ENCODE measurements around the gene DNAH12.
"Not testable (repeated sequence)": the region's sequence is repeated elsewhere in the genome, so short reads cannot be mapped to it uniquely, and the experiment has no call there.

DNAH12 gene

DNA sequence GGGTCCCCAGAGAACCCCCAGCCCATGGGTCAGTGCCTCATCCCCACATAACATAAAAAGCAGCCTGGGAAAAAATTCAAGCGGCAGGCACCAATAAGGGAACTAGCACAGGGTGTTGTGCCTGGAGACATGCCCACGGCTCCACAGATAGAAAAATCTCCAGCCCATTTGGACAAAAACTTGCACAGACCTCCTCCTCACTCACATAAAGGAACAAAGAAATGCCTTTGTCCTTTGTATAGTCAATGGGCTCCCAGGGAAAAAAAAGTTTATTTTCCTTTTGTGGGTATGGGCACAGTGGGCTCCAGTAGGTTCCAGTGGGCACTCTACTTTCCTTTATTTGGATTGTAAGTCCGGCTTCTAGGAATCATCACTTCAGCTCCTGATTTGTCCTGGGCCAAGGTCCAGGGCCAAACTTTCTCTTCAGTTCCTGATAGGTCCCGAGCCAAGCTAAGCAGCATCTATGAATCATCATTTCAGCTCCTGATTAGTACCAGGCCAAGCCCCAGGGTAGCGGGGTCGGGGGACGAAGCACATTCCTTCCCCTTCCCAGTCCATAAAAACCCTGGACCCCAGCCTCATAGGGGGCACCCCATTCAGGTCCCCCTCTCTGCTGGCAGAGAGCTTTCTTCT lies 1.6 kb upstream of the DNAH12 start:
- no peak for FAIRE-seq

GRCh38 chr3:57538465-57538864 lies 5.7 kb downstream of the DNAH12 start:
- no peak for FAIRE-seq

More for the DNA sequence above, 1.6 kb upstream of the DNAH12 start:
- no peak for DNase-seq (ENCODE audit: insufficient read length, low spot score)

DNA sequence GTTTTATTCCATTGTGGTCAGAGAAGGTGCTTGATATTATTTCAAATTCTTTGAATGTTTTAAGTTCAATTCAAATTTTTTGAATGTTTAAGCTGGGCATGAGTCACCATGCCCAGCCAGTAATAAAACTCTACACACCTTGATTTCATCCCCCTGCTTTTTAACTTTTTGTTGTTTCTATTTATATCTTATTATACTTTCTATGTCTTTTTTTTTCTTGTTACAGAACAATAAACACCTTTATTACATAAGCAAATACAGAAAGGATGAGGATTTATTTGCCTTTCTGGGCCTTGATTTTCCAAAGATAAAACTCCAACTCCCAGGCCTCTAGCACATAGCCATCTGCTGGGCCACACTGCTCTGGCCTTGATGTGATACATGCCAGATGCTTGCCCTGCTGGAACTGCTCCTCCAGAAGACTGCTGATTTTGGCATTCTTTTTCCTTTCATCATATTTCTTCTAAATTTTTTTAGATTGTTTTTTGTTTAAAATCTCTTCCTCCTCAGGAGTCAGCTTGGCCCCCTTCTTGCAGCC lies 14.0 kb downstream of the DNAH12 start:
- no peak for FAIRE-seq
- no peak for DNase-seq (ENCODE audit: insufficient read length, low spot score)

More at GRCh38 chr3:57538465-57538864, 5.7 kb downstream of the DNAH12 start:
- DNase-seq (ENCODE audit: insufficient read length, low spot score): no peak

- DNase-seq (ENCODE audit: insufficient read length, low spot score) (no peak), FAIRE-seq (no peak)
Observed at GRCh38 chr3:57518276-57518915, 25.7 kb downstream of the DNAH12 start.

DNA sequence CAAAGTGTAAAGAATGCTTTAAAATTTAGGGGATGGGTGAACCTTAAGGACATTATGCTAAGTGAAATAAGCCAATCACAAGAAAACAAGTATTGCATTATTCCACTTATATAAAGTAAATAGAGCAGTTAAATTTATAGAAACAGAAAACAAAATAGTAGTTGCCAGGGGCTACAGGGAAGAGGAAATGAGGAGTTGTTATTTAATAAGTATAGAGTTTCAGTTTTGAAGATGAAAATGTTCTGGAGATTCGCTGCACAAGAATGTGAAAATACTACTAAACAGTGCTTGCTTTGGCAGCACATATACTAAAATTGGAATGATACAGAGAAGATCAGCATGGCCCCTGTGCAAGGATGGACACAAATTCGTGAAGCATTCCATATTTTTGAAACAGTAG lies 32.0 kb downstream of the DNAH12 start:
- DNase-seq (ENCODE audit: insufficient read length, low spot score) (no peak), FAIRE-seq (no peak)

- no peak for DNase-seq (ENCODE audit: insufficient read length, low spot score)
- no peak for FAIRE-seq
Observed at GRCh38 chr3:57505901-57506300, 38.2 kb downstream of the DNAH12 start.

DNA sequence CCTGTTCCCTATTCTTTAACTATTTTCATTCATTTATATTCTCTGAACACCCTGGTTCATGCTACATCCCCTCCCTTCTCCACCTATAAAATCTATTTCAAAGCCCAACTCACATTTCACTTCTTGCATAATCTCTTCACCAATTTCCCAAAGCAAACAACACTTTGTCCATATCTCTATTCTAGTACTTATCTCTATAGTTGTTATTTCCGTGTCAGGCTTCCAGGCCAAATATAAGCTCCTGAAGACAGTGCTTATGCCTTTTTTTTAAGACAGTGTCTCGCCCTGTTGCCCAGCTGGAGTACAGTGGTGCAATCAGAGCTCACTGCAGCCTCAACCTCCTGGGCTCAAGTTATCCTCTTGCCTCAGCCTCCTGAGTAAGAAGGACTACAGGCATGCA lies 43.6 kb downstream of the DNAH12 start:
- DNase-seq (ENCODE audit: insufficient read length, low spot score) (no peak), FAIRE-seq (no peak)

GRCh38 chr3:57497904-57498303 lies 46.2 kb downstream of the DNAH12 start:
- FAIRE-seq: no peak
- no peak for DNase-seq (ENCODE audit: insufficient read length, low spot score)

GRCh38 chr3:57484563-57484962 lies 59.6 kb downstream of the DNAH12 start:
- FAIRE-seq: no peak
- DNase-seq (ENCODE audit: insufficient read length, low spot score): no peak

DNA sequence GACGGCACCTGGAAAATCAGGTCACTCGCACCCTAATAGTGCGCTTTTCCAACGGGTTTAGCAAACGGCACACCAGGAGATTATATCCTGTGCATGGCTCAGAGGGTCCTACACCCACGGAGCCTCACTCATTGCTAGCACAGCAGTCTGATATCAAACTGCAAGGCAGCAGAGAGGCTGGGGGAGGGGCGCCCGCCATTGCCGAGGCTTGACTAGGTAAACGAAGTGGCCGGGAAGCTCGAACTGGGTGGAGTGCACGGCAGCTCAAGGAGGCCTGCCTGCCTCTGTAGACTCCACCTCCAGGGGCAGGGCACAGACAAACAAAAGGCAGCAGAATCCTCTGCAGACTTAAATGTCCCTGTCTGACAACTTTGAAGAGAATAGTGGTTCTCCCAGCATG lies 67.0 kb downstream of the DNAH12 start:
- FAIRE-seq: not testable (repeated sequence)

GRCh38 chr3:57464801-57465200 lies 79.3 kb downstream of the DNAH12 start:
- no peak for DNase-seq (ENCODE audit: insufficient read length, low spot score)

More for the DNA sequence above, 67.0 kb downstream of the DNAH12 start:
- DNase-seq (ENCODE audit: insufficient read length, low spot score): not testable (repeated sequence)

DNA sequence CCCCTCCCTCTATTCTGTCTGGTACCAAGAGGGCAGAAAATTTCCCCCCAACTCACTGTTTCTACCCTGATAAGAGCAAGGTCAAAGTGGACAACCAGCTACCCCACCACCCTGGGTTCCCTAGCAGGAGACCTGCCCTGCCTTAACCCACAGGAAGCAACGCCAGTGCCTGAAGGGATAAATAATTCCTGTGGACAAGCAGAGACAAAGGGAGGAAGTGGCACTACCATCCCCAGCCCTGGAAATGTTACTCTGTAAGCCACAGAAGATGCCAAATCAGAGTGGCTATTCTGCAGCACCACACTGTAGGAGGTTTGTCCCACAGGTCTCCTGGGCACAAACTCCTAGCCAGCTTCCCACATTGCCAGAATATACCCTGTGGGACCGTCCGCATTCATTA lies 80.1 kb downstream of the DNAH12 start:
- FAIRE-seq: no peak
- no peak for DNase-seq (ENCODE audit: insufficient read length, low spot score)

More at GRCh38 chr3:57464801-57465200, 79.3 kb downstream of the DNAH12 start:
- FAIRE-seq: no peak

- DNase-seq (ENCODE audit: insufficient read length, low spot score): no peak
- FAIRE-seq: no peak
Observed at GRCh38 chr3:57451150-57451846, 92.8 kb downstream of the DNAH12 start.

DNA sequence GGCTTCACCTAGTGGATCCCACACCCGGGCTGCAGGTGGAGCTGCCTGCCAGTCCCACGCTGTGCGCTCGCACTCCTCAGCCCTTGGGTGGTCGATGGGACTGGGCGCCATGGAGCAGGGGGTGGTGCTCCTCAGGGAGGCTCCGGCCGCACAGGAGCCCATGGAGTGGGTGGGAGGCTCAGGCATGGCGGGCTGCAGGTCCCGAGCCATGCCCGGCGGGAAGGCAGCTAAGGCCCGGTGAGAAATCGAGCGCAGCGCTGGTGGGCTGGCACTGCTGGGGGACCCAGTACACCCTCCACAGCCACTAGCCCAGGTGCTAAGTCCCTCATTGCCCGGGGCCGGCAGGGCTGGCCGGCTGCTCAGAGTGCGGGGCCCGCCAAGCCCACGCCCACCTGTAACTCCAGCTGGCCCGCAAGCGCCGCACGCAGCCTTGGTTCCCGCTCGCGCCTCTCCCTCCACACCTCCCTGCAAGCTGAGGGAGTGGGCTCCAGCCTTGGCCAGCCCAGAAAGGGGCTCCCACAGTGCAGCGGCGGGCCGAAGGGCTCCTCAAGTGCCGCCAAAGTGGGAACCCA lies 94.8 kb downstream of the DNAH12 start:
- FAIRE-seq; DNase-seq (ENCODE audit: insufficient read length, low spot score): not testable (repeated sequence)

GRCh38 chr3:57448489-57448888 lies 95.7 kb downstream of the DNAH12 start:
- FAIRE-seq; DNase-seq (ENCODE audit: insufficient read length, low spot score): not testable (repeated sequence)

DNA sequence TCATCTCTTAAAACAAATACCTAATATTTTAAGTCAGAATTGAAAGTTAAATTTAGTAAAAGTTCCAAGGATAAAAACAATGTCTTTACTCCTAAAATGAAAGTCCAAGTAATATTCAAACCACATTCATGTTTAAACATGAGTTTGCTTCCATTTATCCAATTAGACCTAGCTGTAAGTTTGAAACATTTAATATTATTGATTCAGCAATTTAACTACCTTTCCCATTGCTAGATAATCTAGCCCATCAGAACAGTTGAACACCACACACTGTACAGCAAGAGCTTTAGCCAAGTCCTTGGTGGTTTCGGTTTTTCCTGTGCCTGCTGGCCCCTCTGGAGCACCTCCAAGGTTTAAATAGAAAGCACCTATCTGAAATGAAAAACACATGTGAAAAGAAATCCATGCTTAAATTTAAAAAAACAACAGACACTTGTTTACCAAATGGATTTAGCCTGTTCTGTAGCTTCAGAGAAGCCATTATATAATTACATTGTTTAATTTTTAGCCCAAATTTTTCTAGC lies 97.8 kb downstream of the DNAH12 start:
- FAIRE-seq (no peak), DNase-seq (ENCODE audit: insufficient read length, low spot score) (no peak)

- no peak for FAIRE-seq
- no peak for DNase-seq (ENCODE audit: insufficient read length, low spot score)
Observed at GRCh38 chr3:57444469-57444868, 99.7 kb downstream of the DNAH12 start.

DNA sequence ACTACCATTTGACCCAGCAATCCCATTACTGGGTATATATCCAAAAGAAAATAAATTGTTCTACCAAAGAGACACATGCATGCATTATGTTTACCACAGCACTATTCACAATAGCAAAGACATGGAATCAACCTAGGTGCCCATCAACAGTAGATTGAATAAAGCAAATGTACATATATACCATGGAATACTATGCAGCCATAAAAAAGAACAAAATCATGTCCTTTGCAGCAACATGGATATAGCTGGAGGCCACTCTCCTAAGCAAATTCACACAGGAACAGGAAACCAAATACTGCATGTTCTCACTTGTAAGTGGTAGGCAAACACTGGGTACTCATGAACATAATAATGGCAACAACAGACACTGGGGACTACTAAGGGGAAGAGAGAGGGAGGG lies 104.0 kb downstream of the DNAH12 start:
- not testable (repeated sequence) for FAIRE-seq

DNA sequence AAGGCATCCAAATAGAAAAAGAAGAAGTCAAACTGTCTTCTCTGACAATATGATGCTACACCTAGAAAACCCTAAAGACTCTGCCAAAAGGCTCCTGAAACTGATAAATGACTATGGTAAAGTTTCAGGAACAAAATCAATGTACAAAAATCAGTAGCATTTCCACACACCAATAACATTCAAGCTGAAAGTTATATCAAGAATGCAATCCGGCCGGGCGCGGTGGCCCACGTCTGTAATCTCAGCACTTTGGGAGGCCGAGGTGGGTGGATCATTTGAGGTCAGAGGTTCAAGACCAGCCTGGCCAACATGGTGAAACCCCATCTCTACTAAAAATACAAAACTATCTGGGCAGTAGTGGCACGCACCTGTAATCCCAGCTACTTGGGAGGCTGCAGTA lies 105.7 kb downstream of the DNAH12 start:
- not testable (repeated sequence) for FAIRE-seq; DNase-seq (ENCODE audit: insufficient read length, low spot score)

More for the DNA sequence above, 104.0 kb downstream of the DNAH12 start:
- DNase-seq (ENCODE audit: insufficient read length, low spot score): not testable (repeated sequence)

- FAIRE-seq: no peak
- no peak for DNase-seq (ENCODE audit: insufficient read length, low spot score)
Observed at GRCh38 chr3:57436195-57436761, 107.9 kb downstream of the DNAH12 start.
